ENCODE results near the gene PROM1.

DNA sequence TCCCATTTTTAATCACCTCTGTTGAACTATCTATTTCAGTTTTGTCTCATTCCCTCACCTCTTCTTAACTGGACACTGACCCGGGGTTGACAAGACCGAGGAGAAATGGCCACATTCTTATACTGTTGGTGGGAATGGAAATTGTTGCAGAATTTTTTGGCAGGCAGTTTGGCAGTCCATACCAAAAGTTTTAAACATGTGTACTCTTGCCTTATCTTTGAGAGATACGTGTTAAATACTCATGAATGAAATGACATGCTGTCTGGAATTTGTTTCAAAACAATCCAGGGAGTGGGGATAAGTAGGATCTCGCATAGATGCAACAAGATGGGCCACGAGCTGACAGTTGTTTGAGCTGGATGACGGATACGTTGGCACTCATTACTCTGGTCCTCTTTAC is 157.3 kb downstream of the PROM1 start:
- TF ChIP-seq POLR2A (IDR thresholded peaks at IDR 0.05; ENCODE audit: low read length) (no peak), GATA1 (IDR thresholded peaks at IDR 0.05; ENCODE audit: low read depth, low read length) (no peak)
